PC-9 (cell line): ENCODE data around the gene KPNB1. TPM values are rescaled to one million over a fixed set of nuclear protein-coding genes. Genes with fewer than 3 reads are reported as not detected.

ENCODE experiments used
- BruUV-seq: library from RNA; stranded (reverse); fragments of 400-500 nt; replicated peaks from 2 replicates; lab custom pipeline; 2021; lab: Mats Ljungman, UMichigan
- CTCF ChIA-PET: fragments of 300-600 bp; sonication (Branson Sonifier 250); formaldehyde crosslinking; loops from one replicate; lab custom pipeline; 2022; ENCODE audit warnings: antibody characterized with exemption; lab: Charles Lee
- POLR2A ChIA-PET: fragments of 300-600 bp; sonication (Branson Sonifier 250); formaldehyde crosslinking; loops from one replicate; lab custom pipeline; 2022; ENCODE audit warnings: antibody characterized with exemption; ENCODE audit not compliant: unreplicated experiment; lab: Charles Lee
- DNase-seq, 2 experiments: peaks; one replicate each; pipeline versions ENCODE4 v3.0.0 to v3.0.0-alpha.2; 2015 to 2022; ENCODE audit warnings: mixed read lengths in 1 of 2
- H2AFZ ChIP-seq: fragments of 200-600 bp; sonication (generic); 2 replicates; pipeline ENCODE4 v1.8.1; 2017; ENCODE audit warnings: antibody characterized with exemption
- H3F3A ChIP-seq: fragments of 200-600 bp; sonication (generic); 2 replicates; pipeline ENCODE4 v1.8.1; 2017; ENCODE audit warnings: antibody characterized with exemption, mild to moderate bottlenecking, low read depth; ENCODE audit not compliant: insufficient read depth
- H3K27ac ChIP-seq: fragments of 200-600 bp; sonication (generic); 2 replicates; pipeline ENCODE4 v1.6.1; 2016; ENCODE audit warnings: mixed run types
- H3K27me3 ChIP-seq: fragments of 200-600 bp; sonication (generic); 2 replicates; pipeline ENCODE4 v1.6.1; 2016; ENCODE audit warnings: low read depth, mixed run types; ENCODE audit not compliant: insufficient read depth
- H3K36me3 ChIP-seq: fragments of 200-600 bp; sonication (generic); 2 replicates; pipeline ENCODE4 v1.6.1; 2016; ENCODE audit warnings: low read depth, mixed run types
- H3K4me1 ChIP-seq: fragments of 200-600 bp; sonication (generic); replicated peaks from 2 replicates; pipeline ENCODE4 v1.6.1; 2016; ENCODE audit warnings: mixed run types; ENCODE audit not compliant: insufficient read depth
- H3K4me2 ChIP-seq: fragments of 200-600 bp; sonication (generic); 2 replicates; pipeline ENCODE4 v1.6.1; 2017; ENCODE audit warnings: mixed run types
- H3K4me3 ChIP-seq: fragments of 200-600 bp; sonication (generic); 2 replicates; pipeline ENCODE4 v1.6.1; 2016; ENCODE audit warnings: mixed run types
- H3K79me2 ChIP-seq: fragments of 200-600 bp; sonication (generic); 2 replicates; pipeline ENCODE4 v1.6.1; 2017; ENCODE audit warnings: low read depth, mixed run types
- H3K9me2 ChIP-seq: fragments of 200-600 bp; sonication (generic); 2 replicates; pipeline ENCODE4 v1.8.1; 2017; ENCODE audit warnings: mild to moderate bottlenecking; ENCODE audit not compliant: insufficient read depth
- H3K9me3 ChIP-seq: fragments of 200-600 bp; sonication (generic); 2 replicates; pipeline ENCODE4 v1.8.1; 2016; ENCODE audit warnings: low read depth; ENCODE audit not compliant: insufficient read depth
- H4K20me1 ChIP-seq: fragments of 200-600 bp; sonication (generic); 2 replicates; pipeline ENCODE4 v1.8.1; 2017; ENCODE audit not compliant: insufficient read depth
- CTCF ChIP-seq: fragments of 200-600 bp; sonication (generic); conservative IDR thresholded peaks from 2 replicates; pipeline ENCODE4 v1.6.1; 2017; ENCODE audit warnings: mixed run types, antibody characterized with exemption, mild to moderate bottlenecking, moderate library complexity
- EZH2 ChIP-seq: fragments of 200-600 bp; sonication (generic); IDR thresholded peaks from 2 replicates; pipeline ENCODE4 v1.8.0; 2017; ENCODE audit warnings: antibody characterized with exemption, low read depth
- intact Hi-C: fragments of 100-400 bp; cut with micrococcal nuclease; formaldehyde crosslinking; loops from one replicate; pipeline ENCODE4 v1.10.0; 2022; ENCODE audit not compliant: unreplicated experiment
- total RNA-seq: library from RNA; stranded (reverse); gene quantifications from 2 replicates; pipeline ENCODE4 v1.2.3, GENCODE V29; 2021

The KPNB1 gene
- total RNA-seq, 1 experiment from 2014 or later: 306 TPM

- H3K27me3 ChIP-seq: no peaks in the 10 kb centered on the region
- no TSS peak for BruUV-seq
These were observed 34.9 kb downstream of the KPNB1 start for GRCh38 chr17:47684535-47685193.

GRCh38 chr17:47685556-47686275, 36.0 kb downstream of the KPNB1 start:
- peak overlapping the region; percentile 63 for H3K27ac ChIP-seq
- H3F3A ChIP-seq: peaks cover 78% of the 10 kb centered on the region
- peak in 1 of 2 experiments; percentile 49 for DNase-seq
- H3K4me1 ChIP-seq: no peaks in the 10 kb centered on the region
- no peak overlapping the region for H2AFZ ChIP-seq
- H3K79me2 ChIP-seq: no peaks in the 10 kb centered on the region
- no peaks in the 10 kb centered on the region for H3K9me3 ChIP-seq
- no peaks in the 10 kb centered on the region for H3K27me3 ChIP-seq
- intact Hi-C loops: no loop called here
- H4K20me1 ChIP-seq: peaks cover 13% of the 10 kb centered on the region; the same call in 1 of the 2 replicates
- H3K4me2 ChIP-seq: no peak overlapping the region
- TF ChIP-seq EZH2 (no peak), CTCF (no peak)
- ChIA-PET POLR2A (interaction anchor here (0.6 kb wide), 1 partner anchor 210 kb away, joined by 6 read pairs; no protein-coding TSS in a partner anchor), CTCF (no interaction called here)
- H3K4me3 ChIP-seq: no peak overlapping the region
- BruUV-seq: no TSS peak
- no peaks in the 10 kb centered on the region for H3K9me2 ChIP-seq
- H3K36me3 ChIP-seq: peaks cover 21% of the 10 kb centered on the region

More at GRCh38 chr17:47684535-47685193, 34.9 kb downstream of the KPNB1 start:
- no peak for DNase-seq
- no peak overlapping the region for H3K4me2 ChIP-seq
- no peak overlapping the region for H2AFZ ChIP-seq
- H3K4me1 ChIP-seq: no peaks in the 10 kb centered on the region
- TF ChIP-seq EZH2: no peak
- no peak for TF ChIP-seq CTCF
- no peaks in the 10 kb centered on the region for H3K9me2 ChIP-seq
- H3F3A ChIP-seq: peaks cover 88% of the 10 kb centered on the region
- H3K79me2 ChIP-seq: no peaks in the 10 kb centered on the region
- intact Hi-C loops: no loop called here
- ChIA-PET CTCF (no interaction called here), POLR2A (no interaction called here)
- H3K4me3 ChIP-seq: no peak overlapping the region
- peaks cover 16% of the 10 kb centered on the region; the same call in 1 of the 2 replicates for H4K20me1 ChIP-seq
- peak overlapping the region; percentile 63 for H3K27ac ChIP-seq
- H3K9me3 ChIP-seq: no peaks in the 10 kb centered on the region
- H3K36me3 ChIP-seq: peaks cover 32% of the 10 kb centered on the region

- Histone ChIP-seq H3K27ac (peak overlapping the region; percentile 63), H3K9me3 (no peaks in the 10 kb centered on the region), H3K4me1 (no peaks in the 10 kb centered on the region), H3F3A (peaks cover 72% of the 10 kb centered on the region), H4K20me1 (peaks cover 13% of the 10 kb centered on the region; the same call in 1 of the 2 replicates), H3K9me2 (no peaks in the 10 kb centered on the region), H3K4me2 (no peak overlapping the region), H3K36me3 (peaks cover 18% of the 10 kb centered on the region), H3K79me2 (no peaks in the 10 kb centered on the region), H3K4me3 (no peak overlapping the region), H3K27me3 (no peaks in the 10 kb centered on the region), H2AFZ (no peak overlapping the region)
- intact Hi-C loops: no loop called here
- DNase-seq: peak in 1 of 2 experiments; percentile 56
- TF ChIP-seq CTCF (no peak), EZH2 (no peak)
- ChIA-PET POLR2A (interaction anchor here (0.6 kb wide), 1 partner anchor 209 kb away, joined by 6 read pairs; no protein-coding TSS in a partner anchor), CTCF (no interaction called here)
- BruUV-seq: no TSS peak
These were observed 36.5 kb downstream of the KPNB1 start for GRCh38 chr17:47686276-47686635.
